WI38 (cell line): ENCODE results near the gene NPLOC4.

Experiments used
- H3K4me3 ChIP-seq: 2 replicates; pipeline ENCODE4 v1.5.1; 2011; ENCODE audit warnings: low read depth, mild to moderate bottlenecking, control low read depth, low read length
- CTCF ChIP-seq: IDR thresholded peaks from 2 replicates; pipeline ENCODE4 v1.5.1; 2012; ENCODE audit warnings: low read depth, mild to moderate bottlenecking, control low read depth, low read length

The NPLOC4 gene

GRCh38 chr17:81518113-81518784, 118.7 kb downstream of the NPLOC4 start:
- TF ChIP-seq CTCF, result no peak
- peak overlapping the region; percentile 47 for H3K4me3 ChIP-seq

- H3K4me3 ChIP-seq, result 0 out of 2 replicates have a peak overlapping the region, but pooled peaks have one; percentile 23
- no peak for TF ChIP-seq CTCF
Measured at GRCh38 chr17:81517339-81518112, 119.4 kb downstream of the NPLOC4 start.

- TF ChIP-seq CTCF, result no peak
- peak overlapping the region; percentile 67 for H3K4me3 ChIP-seq
Measured at GRCh38 chr17:81517009-81517338, 119.9 kb downstream of the NPLOC4 start.

- H3K4me3 ChIP-seq, result peak overlapping the region; percentile 67
Measured at GRCh38 chr17:81516439-81516838, 120.5 kb downstream of the NPLOC4 start.

GRCh38 chr17:81515530-81516041, 121.3 kb downstream of the NPLOC4 start:
- no peak for TF ChIP-seq CTCF
- H3K4me3 ChIP-seq, result peak overlapping the region; percentile 67

More at GRCh38 chr17:81516439-81516838, 120.5 kb downstream of the NPLOC4 start:
- no peak for TF ChIP-seq CTCF

GRCh38 chr17:81514739-81515529, 122.0 kb downstream of the NPLOC4 start:
- H3K4me3 ChIP-seq, result peak overlapping the region; percentile 67
- no peak for TF ChIP-seq CTCF
